HG03097 (cell line): ENCODE results near the gene TMEM106C.

Experiments
- ATAC-seq: cut with Tn5 transposase; IDR thresholded peaks from one replicate; pipeline ENCODE4 v1.9.1; 2021; ENCODE audit not compliant: unreplicated experiment, low FRiP score

TMEM106C gene

GRCh38 chr12:47992776-47993175, 29.4 kb downstream of the TMEM106C start:
- ATAC-seq: no peak

DNA sequence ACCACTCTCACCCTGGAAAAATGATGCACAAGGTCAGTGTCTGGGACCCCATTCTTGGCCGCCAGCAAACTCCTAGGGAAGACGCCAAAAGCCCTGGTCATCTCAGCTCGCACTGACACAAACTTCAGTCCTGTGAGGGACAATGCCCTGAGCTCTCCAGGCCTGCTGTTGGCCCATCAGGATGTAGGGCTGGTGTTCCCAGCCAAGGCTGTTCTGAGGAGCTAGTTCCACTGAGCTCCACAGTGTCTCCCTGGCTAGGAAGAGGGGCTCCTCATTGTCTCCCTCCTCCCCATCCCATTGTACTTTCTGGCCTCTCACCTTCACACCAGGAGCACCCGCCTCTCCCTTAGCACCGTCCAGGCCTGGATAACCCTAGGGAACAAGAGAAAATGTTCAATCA, 30.1 kb downstream of the TMEM106C start:
- no peak for ATAC-seq

- ATAC-seq: no peak
Observed at GRCh38 chr12:47995981-47996401, 32.6 kb downstream of the TMEM106C start.

DNA sequence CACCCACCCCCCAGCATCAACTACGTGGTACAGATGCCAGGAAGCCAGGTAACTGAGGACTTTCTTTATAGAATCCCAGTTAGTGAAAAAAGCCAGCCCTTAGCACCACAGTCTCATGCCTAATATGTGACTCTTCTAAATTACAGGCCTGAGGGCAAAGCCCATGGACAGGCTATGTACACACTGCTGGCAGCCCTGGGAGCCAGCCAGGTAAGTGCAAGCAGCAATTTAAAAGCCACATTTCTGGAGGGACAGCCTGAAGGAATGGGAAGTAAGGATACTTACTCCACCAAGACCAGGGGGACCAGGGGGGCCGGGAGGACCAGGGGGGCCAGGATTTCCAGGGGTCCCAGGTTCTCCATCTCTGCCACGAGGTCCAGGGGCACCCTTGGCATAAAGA, 33.9 kb downstream of the TMEM106C start:
- ATAC-seq: no peak

DNA sequence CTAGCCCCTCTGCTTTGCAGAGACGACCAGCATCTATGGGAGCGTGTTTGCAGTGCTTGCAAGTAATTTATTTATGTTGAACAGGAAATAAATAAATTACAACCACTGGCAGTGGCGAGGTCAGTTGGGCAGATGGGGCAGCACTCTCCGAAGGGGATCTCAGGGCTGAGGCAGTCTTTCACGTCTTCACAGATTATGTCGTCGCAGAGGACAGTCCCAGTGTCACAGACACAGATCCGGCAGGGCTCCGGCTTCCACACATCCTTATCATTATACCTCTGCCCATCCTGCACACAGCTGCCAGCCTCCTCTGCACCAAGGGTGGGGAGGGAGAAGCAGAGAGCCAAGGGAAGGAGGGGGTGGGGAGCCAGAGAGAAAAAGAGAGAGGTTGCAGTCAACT, 36.4 kb downstream of the TMEM106C start:
- no peak for ATAC-seq

DNA sequence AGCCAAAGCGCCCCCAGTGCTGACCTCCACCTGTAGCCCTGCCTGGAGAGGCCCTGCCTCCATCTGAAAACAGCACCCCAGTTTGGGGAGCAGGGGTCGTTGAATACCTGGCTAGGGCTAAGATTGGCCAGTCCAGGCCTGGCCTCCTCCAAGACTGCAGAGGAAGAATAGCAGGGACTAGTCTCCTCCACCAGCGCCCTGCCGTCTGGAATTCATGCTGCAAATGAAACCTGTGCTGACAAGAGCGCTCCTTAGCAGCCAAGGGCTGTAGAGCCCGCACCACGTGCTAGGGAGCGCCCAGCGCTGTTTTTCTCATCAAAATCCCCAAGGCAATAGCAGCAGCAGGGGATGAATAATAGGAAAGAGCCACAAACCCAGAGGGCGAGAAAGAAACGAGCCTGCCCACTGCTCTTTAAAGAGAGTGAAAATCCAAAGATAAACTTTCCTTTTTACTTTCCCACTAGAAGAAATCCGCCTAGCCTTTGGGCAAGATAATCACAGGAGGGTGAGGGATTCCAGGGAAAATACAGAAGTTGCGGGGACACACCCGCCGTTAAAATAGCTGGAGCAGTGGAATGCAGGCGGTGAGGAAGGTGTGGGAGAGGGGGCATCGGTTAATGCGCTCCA, 37.6 kb downstream of the TMEM106C start:
- no peak for ATAC-seq

DNA sequence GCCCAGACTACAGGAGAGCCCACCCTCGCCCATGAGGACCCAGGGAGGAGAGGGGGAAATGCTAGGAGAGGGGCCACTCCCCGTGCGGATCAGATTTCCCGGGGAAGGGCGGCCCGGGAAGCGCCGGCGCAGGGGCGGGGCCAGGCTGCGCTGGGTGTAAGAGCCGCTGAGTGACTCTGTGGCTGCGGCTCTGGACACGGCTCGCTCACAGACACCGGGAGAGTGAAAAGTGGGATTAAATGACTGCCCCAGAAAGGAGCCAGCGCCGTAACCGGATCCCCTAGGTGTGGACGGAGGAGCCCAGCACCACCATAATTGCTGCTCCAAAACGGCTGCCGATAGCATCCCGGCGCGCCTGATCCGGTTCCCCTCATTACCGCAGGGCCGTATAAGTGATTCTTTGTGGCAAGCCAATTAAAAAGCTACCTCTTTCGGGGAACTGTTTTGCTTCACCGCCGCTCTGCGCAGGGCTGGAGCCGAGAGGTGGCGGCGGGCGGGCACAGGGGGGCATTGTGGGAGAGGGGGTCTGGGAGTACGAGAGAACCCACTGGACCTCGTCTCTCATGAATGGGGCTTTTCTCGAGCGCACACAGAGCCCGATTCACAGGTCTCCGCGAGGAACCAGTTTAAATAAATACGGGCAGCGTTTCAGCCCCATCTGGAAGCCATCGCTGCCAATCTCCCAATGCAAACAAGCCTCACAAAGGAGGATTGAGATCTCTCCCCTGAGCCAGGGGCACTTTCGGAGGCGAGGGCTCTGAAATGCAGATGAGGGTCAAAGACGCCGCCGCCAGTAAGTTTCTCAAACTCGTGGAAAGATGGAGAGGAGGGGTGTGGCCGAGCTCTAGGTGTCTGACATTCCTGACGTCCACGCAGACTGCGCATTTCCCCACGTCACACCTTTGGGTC, 38.4 kb downstream of the TMEM106C start:
- ATAC-seq: no peak

GRCh38 chr12:48002414-48002730, 39.0 kb downstream of the TMEM106C start:
- no peak for ATAC-seq

GRCh38 chr12:48002773-48003218, 39.4 kb downstream of the TMEM106C start:
- ATAC-seq: no peak

DNA sequence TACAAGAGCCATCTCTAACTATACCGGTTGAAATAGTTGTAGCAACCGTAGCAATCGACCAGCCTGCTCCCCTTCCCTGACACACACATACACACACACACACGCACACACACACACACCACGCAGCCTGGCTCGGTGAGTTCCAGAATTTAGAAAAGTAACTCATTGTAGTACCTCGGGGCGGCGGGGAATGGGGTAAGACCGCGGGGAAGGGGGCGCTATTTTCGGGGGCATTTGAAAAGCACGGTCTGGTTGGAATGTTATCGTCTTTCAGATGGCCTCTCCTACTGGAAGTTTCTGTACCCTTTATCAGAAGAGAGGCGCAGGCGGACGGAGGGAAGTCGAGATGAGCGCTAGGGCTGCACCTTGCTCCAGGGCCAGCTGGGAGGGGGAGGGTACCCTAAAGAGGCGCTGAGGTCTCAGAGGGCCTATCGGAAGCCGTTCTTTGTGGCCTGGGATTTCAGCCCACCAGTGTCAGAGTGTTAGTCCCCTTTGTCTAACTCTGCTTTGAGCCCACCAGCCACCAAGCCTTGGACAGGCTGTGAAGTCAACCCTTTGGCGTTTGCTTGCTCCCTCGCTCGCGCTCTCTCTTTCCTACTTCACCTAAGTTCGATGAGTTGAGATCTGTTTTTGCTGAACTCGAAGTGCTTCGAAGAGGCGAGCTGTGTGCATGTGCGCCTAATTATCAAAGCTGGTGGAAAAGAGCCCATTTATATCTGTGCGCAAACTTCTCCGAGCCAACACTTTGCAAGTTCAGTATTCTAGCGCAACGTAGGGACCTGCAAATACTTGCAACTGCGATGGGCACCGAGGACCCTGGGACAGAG, 40.0 kb downstream of the TMEM106C start:
- ATAC-seq: no peak

- no peak for ATAC-seq
Observed at GRCh38 chr12:48004053-48004941, 40.9 kb downstream of the TMEM106C start, which contains the start of gene COL2A1. COL2A1 (minus strand) TSS chr12:48004476; CDS start chr12:48004321, 155 bp downstream.

DNA sequence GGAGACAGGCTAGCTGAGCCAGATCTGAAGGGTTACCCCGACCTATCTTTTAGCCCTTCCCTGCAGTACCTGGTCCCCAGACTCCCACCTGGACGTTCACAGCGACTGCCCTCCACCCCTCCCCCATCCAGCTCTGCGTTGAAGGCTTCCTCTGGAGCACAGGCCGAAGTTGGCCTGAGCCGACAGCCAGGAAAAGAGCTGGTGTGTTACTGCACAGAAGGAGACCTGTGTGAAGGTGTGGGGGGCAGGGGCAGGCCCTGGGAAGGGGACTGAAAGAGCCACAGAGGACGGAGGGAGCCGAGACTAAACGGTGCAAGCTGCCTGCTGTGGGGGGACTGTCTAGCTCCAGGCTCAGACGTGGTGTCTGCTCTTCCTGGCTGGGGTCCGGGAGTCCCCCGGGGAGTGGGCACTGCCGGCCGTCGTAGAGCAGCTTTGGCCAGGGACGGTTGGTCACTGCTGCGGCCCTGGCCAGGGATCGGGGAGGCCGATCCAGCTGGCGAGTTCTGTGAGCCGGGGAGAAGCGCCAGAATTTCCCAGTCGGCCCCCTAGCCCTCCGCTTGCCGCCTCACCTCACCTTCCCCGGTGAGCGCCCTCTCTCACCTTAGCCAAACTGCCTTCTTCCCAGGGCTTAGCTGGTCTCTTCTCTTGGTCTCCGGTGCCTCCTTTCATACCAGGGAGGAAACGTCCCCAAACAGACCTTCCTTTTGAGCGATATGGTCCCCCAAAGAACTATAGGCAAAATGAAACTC, 41.8 kb downstream of the TMEM106C start:
- ATAC-seq: no peak

DNA sequence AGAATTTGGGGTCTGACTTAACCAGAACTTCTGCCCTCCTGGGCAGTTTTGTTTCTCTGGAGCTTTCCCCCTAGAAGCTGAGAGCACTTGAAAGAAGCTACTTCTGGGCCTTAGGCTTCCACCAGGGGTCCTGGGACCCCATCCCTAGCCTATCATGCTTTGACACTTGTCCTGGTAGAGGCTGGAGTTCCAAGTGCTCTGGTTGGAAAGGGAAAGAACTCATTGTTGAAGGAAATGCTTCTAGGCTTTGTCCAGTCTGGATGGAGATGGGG, 42.3 kb downstream of the TMEM106C start:
- ATAC-seq: no peak

GRCh38 chr12:48007206-48007605, 43.8 kb downstream of the TMEM106C start:
- no peak for ATAC-seq

DNA sequence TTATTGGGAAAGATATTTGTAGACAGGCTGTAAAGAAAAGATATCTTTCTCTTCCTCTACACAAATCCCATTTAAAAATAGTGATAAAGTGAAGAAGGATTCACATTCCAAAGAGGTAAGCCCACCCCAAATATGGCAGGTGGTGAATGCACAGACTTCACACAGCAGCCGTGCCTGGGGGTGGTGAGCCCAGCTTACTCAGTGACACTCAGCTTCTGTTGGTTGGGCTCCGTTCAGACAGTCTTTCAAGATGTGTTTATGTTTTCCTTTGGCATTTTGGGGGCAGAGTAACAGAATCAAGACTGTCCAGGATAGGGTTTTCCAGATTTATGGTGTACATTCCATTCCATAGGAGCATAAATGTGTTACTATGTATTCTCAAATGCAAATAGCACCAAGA, 45.0 kb downstream of the TMEM106C start:
- ATAC-seq: no peak

GRCh38 chr12:48008950-48009349, 45.6 kb downstream of the TMEM106C start:
- no peak for ATAC-seq

DNA sequence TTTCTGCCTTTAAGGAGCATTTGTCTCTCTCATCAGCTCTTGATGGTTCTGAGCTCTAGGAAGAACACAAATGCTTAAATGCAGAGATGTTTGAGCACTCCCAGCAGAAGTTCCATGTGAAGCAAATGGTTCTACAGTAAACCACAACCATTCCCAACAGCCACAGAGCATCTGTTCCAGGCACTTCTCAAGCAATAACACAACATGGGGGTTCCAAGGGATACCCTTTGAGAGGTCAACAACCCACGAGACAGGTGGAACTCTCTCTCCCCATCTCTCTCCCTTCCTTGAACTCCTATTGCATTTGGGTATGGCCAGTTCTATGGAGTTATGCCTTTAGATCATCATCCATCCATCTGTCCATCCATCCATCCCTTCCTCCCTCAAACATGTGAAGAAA, 46.1 kb downstream of the TMEM106C start:
- ATAC-seq: no peak

DNA sequence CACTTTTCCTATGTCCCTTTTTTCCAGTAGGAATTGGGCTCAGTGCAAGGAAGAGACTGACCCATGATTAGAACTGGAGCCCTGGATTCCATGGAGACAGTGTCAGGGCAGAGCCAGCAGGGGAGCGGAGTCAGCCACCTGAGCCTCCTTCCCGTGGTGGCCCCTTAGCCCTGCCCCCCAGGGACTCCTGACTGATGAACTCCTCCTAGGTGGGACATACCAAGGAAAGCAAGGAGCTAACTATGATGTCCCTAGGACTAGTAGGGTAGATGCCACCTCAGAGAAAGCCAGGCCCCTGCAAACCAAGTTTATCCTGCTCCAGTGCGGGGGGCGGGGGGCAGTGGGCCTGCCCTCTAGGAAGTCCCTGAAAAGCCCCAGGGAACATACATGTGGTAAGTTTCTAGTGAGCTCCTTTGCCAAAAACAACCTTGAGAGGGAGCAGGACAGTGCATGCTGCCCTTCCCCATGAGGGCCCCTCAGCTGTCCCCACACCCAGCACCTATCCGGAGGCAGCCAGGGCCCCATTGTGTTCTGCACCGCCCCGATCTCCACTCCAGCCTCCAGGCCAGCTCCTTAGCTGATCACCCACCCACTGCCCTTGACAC, 47.1 kb downstream of the TMEM106C start:
- ATAC-seq: no peak

DNA sequence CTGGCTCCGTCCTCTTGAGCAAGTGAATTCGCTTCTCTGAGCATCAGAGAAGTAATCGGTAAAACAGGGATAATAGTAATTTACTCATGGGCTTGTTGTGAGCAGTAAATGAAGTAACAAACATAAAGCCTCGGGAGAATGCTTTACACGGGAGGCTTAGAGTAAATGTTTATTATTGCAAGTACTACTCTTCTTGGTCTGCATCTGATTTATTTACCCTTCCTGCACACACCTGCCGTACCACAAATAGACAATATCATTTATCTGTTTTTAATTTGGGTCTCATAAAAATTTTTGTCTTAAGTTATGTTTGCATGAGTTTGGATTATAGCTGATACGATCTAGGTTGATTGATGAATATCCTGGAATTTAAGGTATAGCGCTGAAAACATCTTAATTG, 48.7 kb downstream of the TMEM106C start:
- no peak for ATAC-seq
